Erythroblast (primary cell): ENCODE measurements around the gene STX19.

Source experiments
- GATA1 ChIP-seq: IDR thresholded peaks from 2 replicates; pipeline ENCODE4 v1.6.1; 2011; ENCODE audit warnings: low read depth, mild to moderate bottlenecking, control low read depth, low read length, moderate library complexity
- POLR2A ChIP-seq: IDR thresholded peaks from 2 replicates; pipeline ENCODE4 v1.6.1; 2011; ENCODE audit warnings: mild to moderate bottlenecking, low read length

DNA sequence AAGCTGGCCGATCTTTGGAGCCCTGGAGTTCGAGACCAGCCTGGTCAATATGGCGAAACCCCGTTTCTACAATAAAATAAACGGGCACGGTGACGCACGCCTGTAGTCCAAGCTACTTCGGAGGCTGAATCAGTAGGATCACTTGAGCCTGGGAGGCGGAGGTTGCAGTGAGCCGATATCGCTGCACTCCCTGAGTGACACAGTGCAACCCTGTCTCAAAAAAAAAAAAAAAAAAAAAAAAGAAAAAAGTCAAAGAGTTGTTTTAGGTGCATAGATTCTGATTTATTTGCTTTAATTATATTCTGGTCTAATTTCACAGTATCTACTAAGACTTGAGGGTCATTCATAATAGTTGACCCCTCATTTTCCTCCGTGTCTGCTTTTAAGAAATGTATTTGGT is 46.7 kb downstream of the STX19 start:
- TF ChIP-seq POLR2A = no peak
- TF ChIP-seq GATA1 = no peak
